ENCODE data around the gene CDKAL1. TPM values are rescaled to one million over a fixed set of nuclear protein-coding genes. Genes with fewer than 3 reads are reported as not detected.

CDKAL1 gene
- total RNA-seq, 2 donors from 2014 or later: 23.5 to 26.4 TPM

- peaks cover 13% of the 10 kb centered on the region for H3K36me3 Mint-ChIP-seq (ENCODE audit: low read depth)
- 86 to 100% methylated on average over 3 to 4 of the region's 4 CpGs for WGBS, 2 experiments (ENCODE audit: insufficient coverage in 1 of 2, insufficient read length in 1 of 2)
- DNase-seq: no peak
- peaks cover 19% of the 10 kb centered on the region for H3K4me1 Mint-ChIP-seq
- no peak overlapping the region for H3K4me3 ChIP-seq (ENCODE audit: low read length)
- no peaks in the 10 kb centered on the region for H3K9me3 Mint-ChIP-seq
- peaks cover 5% of the 10 kb centered on the region for H3K27me3 ChIP-seq (ENCODE audit: control insufficient read depth, insufficient read depth, low read length, poor library complexity, severe bottlenecking)
- no peaks in the 10 kb centered on the region for H3K9me3 ChIP-seq (ENCODE audit: control insufficient read depth, low read length)
- H3K27me3 Mint-ChIP-seq (ENCODE audit: insufficient read depth): no peaks in the 10 kb centered on the region
- H3K27ac ChIP-seq (ENCODE audit: low read depth, low read length): no peak overlapping the region
- no peaks in the 10 kb centered on the region for H3K36me3 ChIP-seq (ENCODE audit: control insufficient read depth, insufficient read depth, low read length)
- H3K4me1 ChIP-seq (ENCODE audit: control insufficient read depth, insufficient read depth, low read length): peaks cover 4% of the 10 kb centered on the region
- no peak overlapping the region for H3K9ac ChIP-seq (ENCODE audit: extremely low read depth, low read length, poor library complexity, severe bottlenecking)
- TF ChIP-seq CTCF (conservative IDR thresholded peaks at IDR 0.05): no peak
- H3K4me3 Mint-ChIP-seq: no peak overlapping the region
- H3K27ac Mint-ChIP-seq: no peak overlapping the region
Observed at GRCh38 chr6:20582586-20583443, 48.6 kb downstream of the CDKAL1 start.

- H3K27me3 ChIP-seq (ENCODE audit: control insufficient read depth, insufficient read depth, low read length, poor library complexity, severe bottlenecking): peaks cover 5% of the 10 kb centered on the region
Observed at GRCh38 chr6:20583444-20583800, 49.2 kb downstream of the CDKAL1 start.

GRCh38 chr6:20584100-20584731, 50.0 kb downstream of the CDKAL1 start:
- no peak for DNase-seq
- WGBS, 2 experiments (ENCODE audit: insufficient coverage in 1 of 2, insufficient read length in 1 of 2): 92 to 100% methylated on average over 1 to 2 of the region's 2 CpGs
- Histone ChIP-seq H3K27me3 (ENCODE audit: control insufficient read depth, insufficient read depth, low read length, poor library complexity, severe bottlenecking) (peaks cover 5% of the 10 kb centered on the region), H3K36me3 (ENCODE audit: control insufficient read depth, insufficient read depth, low read length) (no peaks in the 10 kb centered on the region), H3K4me1 (ENCODE audit: control insufficient read depth, insufficient read depth, low read length) (peaks cover 4% of the 10 kb centered on the region), H3K9me3 (ENCODE audit: control insufficient read depth, low read length) (no peaks in the 10 kb centered on the region), H3K27ac (ENCODE audit: low read depth, low read length) (no peak overlapping the region), H3K9ac (ENCODE audit: extremely low read depth, low read length, poor library complexity, severe bottlenecking) (no peak overlapping the region), H3K4me3 (ENCODE audit: low read length) (no peak overlapping the region)
- Mint-ChIP-seq H3K27me3 (ENCODE audit: insufficient read depth) (no peaks in the 10 kb centered on the region), H3K4me3 (no peak overlapping the region), H3K9me3 (no peaks in the 10 kb centered on the region), H3K36me3 (ENCODE audit: low read depth) (peaks cover 7% of the 10 kb centered on the region), H3K4me1 (peaks cover 19% of the 10 kb centered on the region), H3K27ac (no peak overlapping the region)
- no peak for TF ChIP-seq CTCF (conservative IDR thresholded peaks at IDR 0.05)

More at GRCh38 chr6:20583444-20583800, 49.2 kb downstream of the CDKAL1 start:
- Mint-ChIP-seq H3K9me3 (no peaks in the 10 kb centered on the region), H3K4me1 (peaks cover 19% of the 10 kb centered on the region), H3K27ac (no peak overlapping the region), H3K36me3 (ENCODE audit: low read depth) (peaks cover 9% of the 10 kb centered on the region), H3K4me3 (no peak overlapping the region), H3K27me3 (ENCODE audit: insufficient read depth) (no peaks in the 10 kb centered on the region)
- no peaks in the 10 kb centered on the region for H3K36me3 ChIP-seq (ENCODE audit: control insufficient read depth, insufficient read depth, low read length)
- no peaks in the 10 kb centered on the region for H3K9me3 ChIP-seq (ENCODE audit: control insufficient read depth, low read length)
- no peak overlapping the region for H3K4me3 ChIP-seq (ENCODE audit: low read length)
- WGBS, 2 experiments (ENCODE audit: insufficient coverage in 1 of 2, insufficient read length in 1 of 2): 40 to 53% methylated on average over 2 to 3 of the region's 3 CpGs
- H3K4me1 ChIP-seq (ENCODE audit: control insufficient read depth, insufficient read depth, low read length): peaks cover 4% of the 10 kb centered on the region
- no peak for DNase-seq
- H3K9ac ChIP-seq (ENCODE audit: extremely low read depth, low read length, poor library complexity, severe bottlenecking): no peak overlapping the region
- no peak overlapping the region for H3K27ac ChIP-seq (ENCODE audit: low read depth, low read length)
- TF ChIP-seq CTCF (conservative IDR thresholded peaks at IDR 0.05): no peak

Data from endodermal cell (in vitro differentiated cells).